GM23338 (cell line): ENCODE data around the gene PFKP. TPM values are rescaled to one million over a fixed set of nuclear protein-coding genes. Genes with fewer than 3 reads are reported as not detected.

Source experiments
- ATAC-seq: fragments of 200-7000 bp; cut with Tn5 transposase; 3 replicates; pipeline ENCODE4 v1.9.1; 2020
- DNase-seq: peaks from one replicate; pipeline ENCODE4 v3.0.0-alpha.2; 2015; ENCODE audit warnings: low spot score
- H2AFZ ChIP-seq: fragments of 200-600 bp; sonication (generic); 2 replicates; pipeline ENCODE4 v1.8.0; 2016; ENCODE audit warnings: antibody characterized with exemption, mild to moderate bottlenecking, moderate library complexity
- H3F3A ChIP-seq: fragments of 200-600 bp; sonication (generic); replicated peaks from 2 replicates; pipeline ENCODE4 v1.8.0; 2017; ENCODE audit warnings: antibody characterized with exemption, mixed run types, low read depth
- H3K27ac ChIP-seq: fragments of 200-600 bp; sonication (generic); 2 replicates; pipeline ENCODE4 v1.6.1; 2016; ENCODE audit warnings: low read depth
- H3K27me3 ChIP-seq: fragments of 200-600 bp; sonication (generic); 2 replicates; pipeline ENCODE4 v1.8.0; 2016; ENCODE audit warnings: mild to moderate bottlenecking, mixed run types, moderate library complexity; ENCODE audit not compliant: insufficient read depth
- H3K36me3 ChIP-seq: fragments of 200-600 bp; sonication (generic); 2 replicates; pipeline ENCODE4 v1.8.0; 2016; ENCODE audit warnings: mild to moderate bottlenecking; ENCODE audit not compliant: insufficient read depth
- H3K4me1 ChIP-seq: fragments of 200-600 bp; sonication (generic); 2 replicates; pipeline ENCODE4 v1.8.0; 2016; ENCODE audit warnings: mild to moderate bottlenecking, moderate library complexity; ENCODE audit not compliant: insufficient read depth
- H3K4me2 ChIP-seq: fragments of 200-600 bp; sonication (generic); 2 replicates; pipeline ENCODE4 v1.7.1; 2017; ENCODE audit warnings: mixed run types
- H3K4me3 ChIP-seq: fragments of 200-600 bp; sonication (generic); 2 replicates; pipeline ENCODE4 v1.6.1; 2016; ENCODE audit warnings: mixed run types
- H3K79me2 ChIP-seq: fragments of 200-600 bp; sonication (generic); replicated peaks from 2 replicates; pipeline ENCODE4 v1.8.0; 2017; ENCODE audit warnings: mild to moderate bottlenecking; ENCODE audit not compliant: insufficient read depth
- H3K9me2 ChIP-seq: fragments of 200-600 bp; sonication (generic); 2 replicates; pipeline ENCODE4 v1.8.0; 2017; ENCODE audit not compliant: insufficient read depth
- H4K20me1 ChIP-seq: fragments of 200-600 bp; sonication (generic); replicated peaks from 2 replicates; pipeline ENCODE4 v1.8.0; 2017; ENCODE audit warnings: mild to moderate bottlenecking; ENCODE audit not compliant: insufficient read depth
- H3K27ac Mint-ChIP-seq: 2 replicates; pipeline ENCODE4 v1.8.0; 2020; ENCODE audit warnings: inconsistent platforms, mild to moderate bottlenecking, moderate library complexity, mixed read lengths
- H3K27me3 Mint-ChIP-seq: 3 replicates; pipeline ENCODE4 v1.8.0; 2022; ENCODE audit warnings: low read depth, mild to moderate bottlenecking, moderate library complexity, mixed read lengths, inconsistent platforms; ENCODE audit not compliant: insufficient read depth, poor library complexity
- H3K36me3 Mint-ChIP-seq: 3 replicates; pipeline ENCODE4 v1.8.0; 2021; ENCODE audit warnings: low read depth, mild to moderate bottlenecking, inconsistent platforms, moderate library complexity, mixed read lengths
- H3K4me1 Mint-ChIP-seq: 3 replicates; pipeline ENCODE4 v1.8.0; 2020; ENCODE audit warnings: mild to moderate bottlenecking, inconsistent platforms, mixed read lengths
- H3K4me3 Mint-ChIP-seq: 3 replicates; pipeline ENCODE4 v1.8.0; 2021; ENCODE audit warnings: moderate library complexity, mild to moderate bottlenecking, inconsistent platforms, mixed read lengths
- H3K9me3 Mint-ChIP-seq: 3 replicates; pipeline ENCODE4 v1.8.0; 2020; ENCODE audit warnings: moderate library complexity, mild to moderate bottlenecking, inconsistent platforms, mixed read lengths
- CREB1 ChIP-seq: fragments of 250-450 bp; sonication (Bioruptor Pico); IDR thresholded peaks from 2 replicates; pipeline ENCODE4 v1.5.0; 2020; ENCODE audit warnings: low read depth, mild to moderate bottlenecking, moderate library complexity
- CTCF ChIP-seq, 2 experiments: fragments of 200-600 bp in 1 of 2; sonication (generic) in 1 of 2; conservative IDR thresholded peaks; 2 replicates each; pipeline versions ENCODE4 v1.5.1 to v1.6.1; 2016 to 2017; ENCODE audit warnings: antibody characterized with exemption in 2 of 2, low read depth in 2 of 2, mild to moderate bottlenecking in 2 of 2, moderate library complexity in 1 of 2
- ETS1 ChIP-seq: IDR thresholded peaks from 2 replicates; pipeline ENCODE4 v1.6.1; 2016; ENCODE audit warnings: antibody characterized with exemption
- NANOG ChIP-seq: IDR thresholded peaks from 2 replicates; pipeline ENCODE4 v1.6.1; 2016; ENCODE audit warnings: antibody characterized with exemption, borderline replicate concordance
- POLR2AphosphoS5 ChIP-seq: IDR thresholded peaks from 2 replicates; pipeline ENCODE4 v1.6.1; 2016; ENCODE audit warnings: antibody characterized with exemption, low read depth
- ZNF462 ChIP-seq: fragments of 250-450 bp; sonication (Bioruptor Pico); IDR thresholded peaks from 2 replicates; pipeline ENCODE4 v1.5.0; 2020; ENCODE audit warnings: mild to moderate bottlenecking, moderate library complexity
- polyA plus RNA-seq: library from polyadenylated mRNA; unstranded; fragments of >200 nt; fragmentation: Nextera tagmentation; extraction: Ambion mirVana; gene quantifications from 2 replicates; pipeline ENCODE4 v1.2.1, GENCODE V29; 2016
- total RNA-seq: library from RNA; depleted of rRNA; stranded (reverse); fragments of >200 nt; shearing (Covaris generic); gene quantifications from 2 replicates; pipeline ENCODE4 v1.2.3, GENCODE V29; 2014

PFKP gene
- total and polyA plus RNA-seq, 2 experiments from 2014 or later: 56.3 to 120 TPM

GRCh38 chr10:3081383-3081981, 14.1 kb downstream of the PFKP start (continued):
- no peak for TF ChIP-seq ZNF462 (CRISPR knock-in tag)

- Mint-ChIP-seq H3K27me3 (peaks cover 13% of the 10 kb centered on the region), H3K4me3 (no peak overlapping the region), H3K9me3 (no peaks in the 10 kb centered on the region), H3K27ac (no peak overlapping the region), H3K36me3 (peaks cover 42% of the 10 kb centered on the region), H3K4me1 (peaks cover 31% of the 10 kb centered on the region)
- Histone ChIP-seq H3K79me2 (peaks cover 78% of the 10 kb centered on the region), H3K4me1 (peaks cover 16% of the 10 kb centered on the region), H3K4me2 (no peak overlapping the region), H4K20me1 (peaks cover 20% of the 10 kb centered on the region), H3F3A (no peaks in the 10 kb centered on the region), H3K36me3 (peaks cover 9% of the 10 kb centered on the region; the same call in 1 of the 2 replicates), H2AFZ (no peak overlapping the region), H3K27ac (no peak overlapping the region), H3K9me2 (no peaks in the 10 kb centered on the region), H3K27me3 (no peaks in the 10 kb centered on the region), H3K4me3 (no peak overlapping the region)
- TF ChIP-seq POLR2AphosphoS5: no peak
- no peak for TF ChIP-seq NANOG
- no peak for TF ChIP-seq CREB1 (CRISPR knock-in tag)
- TF ChIP-seq ETS1: no peak
- TF ChIP-seq CTCF (conservative IDR thresholded peaks at IDR 0.05; ENCODE audit: low read depth in 2 of 2): no peak
- no peak for ATAC-seq
- DNase-seq: no peak
Observed at GRCh38 chr10:3082290-3082689, 14.9 kb downstream of the PFKP start.
